Kidney (tissue), 14 donors: ENCODE measurements around the gene THOC6. TPM values are rescaled to one million over a fixed set of nuclear protein-coding genes. Genes with fewer than 3 reads are reported as not detected.

Source experiments
- DNase-seq, 5 donors: peaks; one replicate each; pipeline ENCODE4 v3.0.0-alpha.2; 2013 to 2020
- FAIRE-seq: peaks from 2 replicates; lab custom pipeline; 2012; peaks lifted over from hg19 to GRCh38; lab: Jason Lieb, UNC
- H3K27ac ChIP-seq, 2 donors: one replicate each; pipeline ENCODE4 v1.7.0; 2013; ENCODE audit warnings: low read depth in 2 of 2, low read length in 2 of 2, inconsistent platforms in 1 of 2
- H3K27me3 ChIP-seq: one replicate; pipeline ENCODE4 v1.7.1; 2013; ENCODE audit warnings: low read length, inconsistent platforms; ENCODE audit not compliant: control insufficient read depth, insufficient read depth
- H3K36me3 ChIP-seq, 3 donors: one replicate each; pipeline versions ENCODE4 v1.7.0 to v1.7.1; 2013; ENCODE audit warnings: low read length in 3 of 3, control low read depth in 1 of 3, inconsistent platforms in 1 of 3; ENCODE audit not compliant: insufficient read depth in 3 of 3, control insufficient read depth in 2 of 3
- H3K4me1 ChIP-seq, 3 donors: one replicate each; pipeline versions ENCODE4 v1.7.0 to v1.7.1; 2013; ENCODE audit warnings: low read length in 3 of 3, inconsistent platforms in 1 of 3, low read depth in 1 of 3; ENCODE audit not compliant: control insufficient read depth in 2 of 3, insufficient read depth in 2 of 3
- H3K4me3 ChIP-seq, 3 donors: one replicate each; pipeline versions ENCODE4 v1.7.0 to v1.8.1; 2013; ENCODE audit warnings: low read length in 3 of 3, control low read depth in 1 of 3, inconsistent platforms in 1 of 3
- H3K9ac ChIP-seq, 3 donors: one replicate each; pipeline versions ENCODE4 v1.7.0 to v1.7.1; 2013; ENCODE audit warnings: low read length in 3 of 3, control low read depth in 1 of 3, inconsistent platforms in 1 of 3
- H3K9me3 ChIP-seq, 3 donors: one replicate each; pipeline versions ENCODE4 v1.7.0 to v1.7.1; 2013; ENCODE audit warnings: low read length in 3 of 3, control low read depth in 1 of 3, inconsistent platforms in 1 of 3; ENCODE audit not compliant: control insufficient read depth in 2 of 3, insufficient read depth in 1 of 3
- intact Hi-C: fragments of 100-400 bp; cut with DNase I; formaldehyde crosslinking; loops from one replicate; pipeline ENCODE4 v1.11.1; 2022
- polyA plus RNA-seq: library from polyadenylated mRNA; stranded (reverse); fragments of 350-450 nt; fragmentation: Illumina TruSeq; extraction: RNeasy Lipid Tissue Mini Kit (QIAGEN cat#74804); gene quantifications from one replicate; pipeline ENCODE4 v1.2.3, GENCODE V29; 2014; ENCODE audit warnings: low read depth, low replicate concordance; ENCODE audit not compliant: insufficient read depth
- total RNA-seq: library from RNA; stranded (reverse); fragmentation: NEBNext Ultra II Directional; extraction: Animal tissue kit (Norgen Biotek cat#: 25700); gene quantifications from one replicate; pipeline ENCODE4 v1.2.1, GENCODE V29; 2021
- TF ChIP-seq, protein P1 (sequence below): IDR thresholded peaks from 3 replicates; pipeline ENCODE4 v1.5.1; 2012; ENCODE audit warnings: mild to moderate bottlenecking, moderate library complexity, borderline replicate concordance; ENCODE audit not compliant: insufficient read depth; ENCODE audit errors: extremely low read depth
- donor health status: control.
- donor health status: control.
- donor health status: control.
- donor health status: control.
- donor health status: control.
- donor health status: DM: yes; HTN: yes; CAD: no.
- donor health status: Normal renal cell carcinoma (clear cell type).

The THOC6 gene
- total and polyA plus RNA-seq, 2 donors from 2014 or later, result 21.2 to 26.1 TPM

DNA sequence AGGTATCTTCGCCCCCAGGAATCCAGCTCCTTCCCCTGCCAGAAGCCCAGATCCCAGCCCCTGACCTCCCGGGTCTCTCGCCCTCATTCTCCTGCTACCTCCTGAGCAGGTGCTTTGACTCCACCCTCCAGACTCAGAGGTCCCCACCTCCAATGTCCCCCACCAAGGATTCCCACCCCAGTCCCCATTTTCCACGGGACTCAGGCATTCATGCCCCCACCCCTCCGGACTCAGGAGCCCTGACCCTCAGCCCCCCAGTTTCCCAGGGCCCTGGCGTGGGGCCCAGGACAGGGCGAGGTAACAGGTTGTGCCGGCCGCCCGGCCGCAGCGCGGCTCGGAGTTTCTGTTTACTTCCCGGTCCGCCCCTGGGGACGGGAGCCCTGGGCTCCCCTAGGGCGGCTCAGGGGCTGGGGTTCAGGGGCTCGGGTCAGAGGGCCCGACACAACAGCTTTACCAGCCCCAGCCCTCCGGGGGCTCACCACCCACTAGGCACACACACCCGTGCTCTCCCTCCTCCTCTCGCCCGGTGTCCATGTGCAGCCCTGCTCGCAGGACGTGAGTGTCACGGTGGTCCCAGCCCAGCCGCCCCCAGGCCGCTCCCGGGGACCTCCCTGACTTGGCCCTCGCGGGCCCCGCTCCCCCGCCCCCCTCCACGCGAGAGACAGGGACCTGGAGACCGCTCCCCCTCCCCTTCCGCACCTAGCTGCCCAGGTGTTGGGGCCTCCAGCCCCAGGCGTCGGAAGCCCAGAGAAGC is 12.3 kb downstream of the THOC6 start:
- H3K36me3 ChIP-seq, result no peaks in the 10 kb centered on the region
- H3K4me3 ChIP-seq, result no peak overlapping the region
- no peak overlapping the region for H3K27ac ChIP-seq
- no peaks in the 10 kb centered on the region for H3K4me1 ChIP-seq
- intact Hi-C loops, result no loop called here
- H3K9me3 ChIP-seq, result no peaks in the 10 kb centered on the region
- H3K27me3 ChIP-seq, result peaks cover 16% of the 10 kb centered on the region
- DNase-seq (peak in 2 of 5 donors; percentile 61 to 79), FAIRE-seq (no peak)
- TF ChIP-seq, protein P1, sequence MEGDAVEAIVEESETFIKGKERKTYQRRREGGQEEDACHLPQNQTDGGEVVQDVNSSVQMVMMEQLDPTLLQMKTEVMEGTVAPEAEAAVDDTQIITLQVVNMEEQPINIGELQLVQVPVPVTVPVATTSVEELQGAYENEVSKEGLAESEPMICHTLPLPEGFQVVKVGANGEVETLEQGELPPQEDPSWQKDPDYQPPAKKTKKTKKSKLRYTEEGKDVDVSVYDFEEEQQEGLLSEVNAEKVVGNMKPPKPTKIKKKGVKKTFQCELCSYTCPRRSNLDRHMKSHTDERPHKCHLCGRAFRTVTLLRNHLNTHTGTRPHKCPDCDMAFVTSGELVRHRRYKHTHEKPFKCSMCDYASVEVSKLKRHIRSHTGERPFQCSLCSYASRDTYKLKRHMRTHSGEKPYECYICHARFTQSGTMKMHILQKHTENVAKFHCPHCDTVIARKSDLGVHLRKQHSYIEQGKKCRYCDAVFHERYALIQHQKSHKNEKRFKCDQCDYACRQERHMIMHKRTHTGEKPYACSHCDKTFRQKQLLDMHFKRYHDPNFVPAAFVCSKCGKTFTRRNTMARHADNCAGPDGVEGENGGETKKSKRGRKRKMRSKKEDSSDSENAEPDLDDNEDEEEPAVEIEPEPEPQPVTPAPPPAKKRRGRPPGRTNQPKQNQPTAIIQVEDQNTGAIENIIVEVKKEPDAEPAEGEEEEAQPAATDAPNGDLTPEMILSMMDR, result no peak
- H3K9ac ChIP-seq, result no peak overlapping the region

DNA sequence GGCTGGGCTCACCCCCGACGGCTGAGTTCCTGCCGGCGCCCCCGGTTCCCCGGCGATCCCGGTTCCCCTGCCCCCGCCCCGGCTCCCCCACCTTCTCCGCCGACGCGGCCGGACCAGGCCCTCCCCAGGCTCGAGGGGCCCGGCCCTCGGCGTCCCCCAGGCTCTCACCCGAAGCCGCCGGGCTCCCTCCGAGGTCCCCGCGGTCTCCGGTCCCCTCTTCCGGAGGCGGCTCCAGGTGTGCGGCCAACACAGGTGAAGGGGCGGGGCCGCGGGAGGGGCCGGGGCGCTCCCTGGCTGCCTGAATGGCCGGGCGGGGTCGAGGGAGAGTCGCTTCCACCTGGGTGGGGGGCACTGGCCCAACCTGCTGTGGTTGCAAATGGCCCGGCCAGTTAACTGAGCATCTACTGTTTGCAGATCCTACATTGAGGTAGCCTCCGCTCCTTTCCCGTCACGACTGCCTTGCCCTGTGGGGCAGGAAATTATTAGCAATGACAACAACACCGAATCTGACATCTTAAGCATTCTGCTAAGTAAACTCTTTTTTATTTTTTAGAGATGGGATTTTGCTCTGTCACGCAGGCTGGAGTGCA is 13.0 kb downstream of the THOC6 start, which contains the start of gene BICDL2:
BICDL2 (minus strand) TSS at position 219 of the 590 bp plus-strand sequence. CDS start 1,448 bp downstream, outside the sequence.
- no peaks in the 10 kb centered on the region for H3K4me1 ChIP-seq
- intact Hi-C loops, result no loop called here
- H3K9ac ChIP-seq, result no peak within 1 kb of the TSS
- peaks cover 14% of the 10 kb centered on the region for H3K27me3 ChIP-seq
- FAIRE-seq (no peak), DNase-seq (peak in 2 of 5 donors; percentile 51 to 79)
- H3K9me3 ChIP-seq, result no peaks in the 10 kb centered on the region
- H3K27ac ChIP-seq, result no peak within 1 kb of the TSS
- no peaks in the 10 kb centered on the region for H3K36me3 ChIP-seq
- H3K4me3 ChIP-seq, result no peak within 1 kb of the TSS
- TF ChIP-seq, protein P1, result no peak

DNA sequence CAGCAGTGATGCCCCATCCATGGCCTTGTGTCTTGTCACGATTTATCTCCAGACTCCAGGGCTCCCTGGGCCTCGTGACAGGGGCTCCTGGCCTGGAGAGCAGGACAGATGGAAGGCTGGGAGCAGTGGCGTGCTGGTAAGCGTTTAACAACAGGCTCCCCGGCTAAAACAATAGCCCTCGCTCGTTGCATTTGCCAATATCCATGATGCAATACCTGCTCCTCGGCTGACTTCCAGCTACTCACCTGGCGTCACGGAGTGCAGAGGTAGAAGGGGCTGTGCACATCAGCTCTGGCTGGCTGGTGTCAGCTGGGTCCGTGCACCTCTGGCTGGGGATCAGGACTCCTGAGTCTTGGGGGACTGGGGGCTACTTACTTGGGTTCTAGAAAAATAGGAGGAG is 14.4 kb downstream of the THOC6 start:
- H3K9ac ChIP-seq, result no peak overlapping the region

More for the DNA sequence above, 14.4 kb downstream of the THOC6 start:
- Histone ChIP-seq H3K9me3 (no peaks in the 10 kb centered on the region), H3K36me3 (no peaks in the 10 kb centered on the region), H3K4me1 (no peaks in the 10 kb centered on the region), H3K27ac (no peak overlapping the region), H3K4me3 (no peak overlapping the region), H3K27me3 (peaks cover 17% of the 10 kb centered on the region)
- TF ChIP-seq, protein P1, result no peak
- intact Hi-C loops, result no loop called here
- FAIRE-seq (no peak), DNase-seq (peak in 2 of 5 donors; percentile 40 to 58)
